ENCODE results near the gene MRPL20. TPM values are rescaled to one million over a fixed set of nuclear protein-coding genes. Genes with fewer than 3 reads are reported as not detected.

MRPL20 gene
- total RNA-seq, 1 donor from 2014 or later: 150 TPM

DNA sequence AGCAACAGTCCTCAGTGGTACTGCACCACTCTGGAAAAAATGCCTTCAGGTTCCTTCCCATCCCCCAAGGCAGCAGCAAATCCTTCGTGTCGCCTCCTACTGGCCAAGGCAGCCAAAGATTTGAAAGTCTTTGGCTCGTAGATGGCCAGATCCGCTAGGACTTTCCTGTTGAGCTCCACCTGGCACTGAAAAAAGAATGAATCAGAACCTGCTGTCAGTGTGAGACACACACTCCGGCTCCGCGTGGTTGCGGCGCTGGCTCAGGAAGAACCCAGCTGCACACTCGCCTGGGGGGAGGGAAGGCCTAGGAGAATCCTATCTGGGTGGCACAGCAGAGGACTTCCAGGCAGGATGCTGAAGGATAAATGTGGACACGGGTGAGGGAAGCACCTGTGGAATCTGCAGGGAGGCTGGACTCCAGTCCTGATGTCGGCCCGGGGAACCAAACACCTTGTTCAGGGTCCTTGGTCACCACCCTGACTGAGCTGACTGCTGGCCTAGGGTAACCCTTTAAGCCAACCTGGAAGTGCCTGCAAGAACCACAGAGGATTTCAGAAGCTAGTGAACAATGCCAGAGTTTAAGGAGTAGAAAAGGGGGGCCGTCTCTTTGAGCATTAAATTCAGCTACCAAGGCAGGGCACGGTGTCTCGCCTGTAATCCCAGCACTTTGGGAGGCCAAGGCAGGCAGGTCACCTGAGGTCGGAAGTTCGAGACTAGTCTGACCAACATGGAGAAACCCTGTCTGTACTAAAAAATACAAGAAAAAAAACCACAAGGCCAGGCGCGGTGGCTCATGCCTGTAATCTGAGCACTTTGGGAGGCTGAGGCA lies 4.8 kb downstream of the MRPL20 start:
- TF ChIP-seq, protein P1, sequence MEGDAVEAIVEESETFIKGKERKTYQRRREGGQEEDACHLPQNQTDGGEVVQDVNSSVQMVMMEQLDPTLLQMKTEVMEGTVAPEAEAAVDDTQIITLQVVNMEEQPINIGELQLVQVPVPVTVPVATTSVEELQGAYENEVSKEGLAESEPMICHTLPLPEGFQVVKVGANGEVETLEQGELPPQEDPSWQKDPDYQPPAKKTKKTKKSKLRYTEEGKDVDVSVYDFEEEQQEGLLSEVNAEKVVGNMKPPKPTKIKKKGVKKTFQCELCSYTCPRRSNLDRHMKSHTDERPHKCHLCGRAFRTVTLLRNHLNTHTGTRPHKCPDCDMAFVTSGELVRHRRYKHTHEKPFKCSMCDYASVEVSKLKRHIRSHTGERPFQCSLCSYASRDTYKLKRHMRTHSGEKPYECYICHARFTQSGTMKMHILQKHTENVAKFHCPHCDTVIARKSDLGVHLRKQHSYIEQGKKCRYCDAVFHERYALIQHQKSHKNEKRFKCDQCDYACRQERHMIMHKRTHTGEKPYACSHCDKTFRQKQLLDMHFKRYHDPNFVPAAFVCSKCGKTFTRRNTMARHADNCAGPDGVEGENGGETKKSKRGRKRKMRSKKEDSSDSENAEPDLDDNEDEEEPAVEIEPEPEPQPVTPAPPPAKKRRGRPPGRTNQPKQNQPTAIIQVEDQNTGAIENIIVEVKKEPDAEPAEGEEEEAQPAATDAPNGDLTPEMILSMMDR (conservative IDR thresholded peaks at IDR 0.05; ENCODE audit: low read depth, low read length): peak; percentile 89
- H3K4me3 ChIP-seq (ENCODE audit: low read depth, low read length): no peak overlapping the region
- no peak for DNase-seq (ENCODE audit: low read depth)

DNA sequence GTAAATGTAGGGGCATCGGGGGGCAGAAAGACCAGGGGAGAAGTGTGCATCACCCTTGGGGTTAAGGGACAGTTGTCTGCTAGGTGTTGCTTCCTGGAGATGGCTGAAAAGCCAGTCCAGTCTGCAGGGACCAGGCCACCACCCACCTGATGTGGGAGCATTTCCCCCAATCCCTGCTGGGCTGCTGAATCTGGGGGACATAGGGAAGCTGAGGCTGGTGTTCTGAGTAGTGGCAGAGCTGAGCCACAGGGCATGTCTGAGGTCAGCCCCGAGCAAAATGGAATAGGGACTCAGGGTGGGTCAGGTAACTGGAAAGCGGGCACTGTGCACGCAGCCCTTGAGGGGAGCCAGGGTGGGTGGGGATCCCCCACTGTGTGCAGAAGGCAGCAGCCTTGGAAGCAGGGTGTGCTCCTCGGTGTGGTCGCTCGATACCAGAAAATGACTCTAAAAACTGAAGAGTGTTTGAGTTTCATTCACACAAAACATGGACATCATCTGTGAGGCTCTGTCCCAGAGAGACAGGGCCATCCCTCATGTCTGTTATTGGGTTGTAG lies 5.6 kb downstream of the MRPL20 start:
- no peak for DNase-seq (ENCODE audit: low read depth)
- no peak overlapping the region for H3K4me3 ChIP-seq (ENCODE audit: low read depth, low read length)
- TF ChIP-seq, protein P1 (conservative IDR thresholded peaks at IDR 0.05; ENCODE audit: low read depth, low read length): no peak

DNA sequence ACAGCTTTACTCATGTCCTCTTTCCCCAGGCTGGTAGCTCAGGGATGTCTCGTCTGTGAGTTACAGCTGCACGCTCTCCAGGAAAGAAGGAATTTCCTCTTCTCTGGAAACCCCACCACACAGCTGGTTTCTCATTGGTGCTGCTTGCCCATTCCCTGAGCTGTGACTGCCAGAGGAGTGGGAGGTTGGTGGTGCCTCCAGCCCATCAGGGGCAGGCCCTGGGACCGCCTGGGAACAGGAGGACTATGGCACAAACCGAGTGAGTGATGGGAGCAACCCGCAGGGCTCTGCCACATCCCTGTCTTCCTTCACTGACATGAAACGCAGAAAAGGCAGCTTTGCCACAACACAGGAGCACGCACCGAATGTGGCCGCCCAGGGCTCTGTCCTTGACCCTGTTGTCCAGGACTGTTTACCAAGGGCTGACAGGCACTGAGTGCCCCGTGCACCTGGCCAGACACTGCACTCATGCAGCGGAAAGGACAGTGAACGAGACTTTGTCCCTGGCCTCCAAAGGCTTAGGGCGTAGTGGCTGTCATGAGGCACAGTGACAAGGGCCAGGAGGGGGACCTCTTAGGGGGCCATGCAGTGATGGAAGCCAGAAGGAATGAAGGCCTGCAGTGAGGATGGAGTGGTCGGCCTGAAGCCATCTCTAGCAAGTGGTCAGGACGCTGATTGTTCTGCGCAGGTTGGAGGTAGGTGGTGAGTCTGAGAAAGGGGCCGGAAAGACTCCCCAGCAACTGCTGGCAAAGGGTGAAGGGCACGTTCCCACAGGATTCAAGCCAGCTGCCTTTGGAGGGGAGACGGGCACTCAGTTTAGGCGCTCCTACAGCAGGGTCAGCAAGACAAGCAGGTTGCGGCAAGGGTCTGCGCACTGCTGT lies 6.3 kb downstream of the MRPL20 start:
- peak overlapping the region; percentile 99 for H3K4me3 ChIP-seq (ENCODE audit: low read depth, low read length)
- no peak for DNase-seq (ENCODE audit: low read depth)
- TF ChIP-seq, protein P1 (conservative IDR thresholded peaks at IDR 0.05; ENCODE audit: low read depth, low read length): no peak

GRCh38 chr1:1399872-1400575 lies 7.1 kb downstream of the MRPL20 start:
- DNase-seq (ENCODE audit: low read depth): no peak
- H3K4me3 ChIP-seq (ENCODE audit: low read depth, low read length): peak overlapping the region; percentile 99
- TF ChIP-seq, protein P1 (conservative IDR thresholded peaks at IDR 0.05; ENCODE audit: low read depth, low read length): no peak

- TF ChIP-seq, protein P1 (conservative IDR thresholded peaks at IDR 0.05; ENCODE audit: low read depth, low read length): peak; percentile 48
- peak; percentile 52 for DNase-seq (ENCODE audit: low read depth)
- peak within 1 kb of the TSS; percentile 99 for H3K4me3 ChIP-seq (ENCODE audit: low read depth, low read length)
These were observed 7.8 kb downstream of the MRPL20 start, which contains the start of gene CCNL2 for GRCh38 chr1:1399187-1399871. CCNL2 (minus strand) TSS chr1:1399335; CDS start chr1:1399306, 29 bp downstream.

GRCh38 chr1:1398677-1399186 lies 8.4 kb downstream of the MRPL20 start:
- no peak for DNase-seq (ENCODE audit: low read depth)
- TF ChIP-seq, protein P1 (conservative IDR thresholded peaks at IDR 0.05; ENCODE audit: low read depth, low read length): no peak
- peak overlapping the region; percentile 85 for H3K4me3 ChIP-seq (ENCODE audit: low read depth, low read length)
